ENCODE results near the gene PSME2. TPM values are rescaled to one million over a fixed set of nuclear protein-coding genes. Genes with fewer than 3 reads are reported as not detected.

PSME2 gene
- total RNA-seq, 1 experiment from 2014 or later: 126 TPM

DNA sequence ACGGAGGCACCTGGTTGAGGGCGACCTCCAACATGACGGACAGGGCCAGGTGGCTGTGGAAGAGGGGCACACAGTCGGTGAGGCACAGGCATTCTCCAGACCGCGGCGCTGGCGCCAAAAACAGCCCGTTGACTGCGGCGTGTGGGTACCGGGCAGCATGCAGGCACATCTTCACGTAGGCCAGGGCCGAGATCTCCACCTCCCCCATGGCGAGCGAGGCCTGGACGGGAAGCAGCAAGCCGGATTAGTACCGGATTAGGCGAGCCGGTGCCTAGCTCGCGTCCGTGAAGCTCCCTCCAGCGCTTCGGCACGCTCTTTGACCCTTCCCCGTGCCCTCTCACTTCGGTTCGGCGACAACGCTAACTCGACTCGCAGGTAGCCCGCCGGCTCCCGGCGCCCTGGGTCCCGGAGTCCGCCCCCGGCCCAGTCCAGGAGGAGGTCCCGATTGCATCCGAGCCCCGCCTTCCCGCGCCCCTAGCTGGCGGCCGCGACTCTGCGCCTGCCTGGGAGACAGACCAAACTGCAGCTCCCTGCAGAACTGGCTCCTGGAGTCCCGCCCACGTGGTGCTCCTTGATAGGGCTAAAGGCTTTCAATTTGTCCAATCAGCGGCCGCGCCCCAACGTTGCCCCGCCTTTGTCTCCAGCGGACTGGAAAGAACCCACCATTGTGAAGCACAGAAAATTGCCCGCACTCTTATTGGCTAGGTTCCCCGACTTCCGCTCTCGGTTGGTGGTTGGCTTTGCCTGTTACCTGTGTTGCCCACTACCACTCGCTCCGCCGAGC is 5.1 kb downstream of the PSME2 start, which contains the start of gene EMC9:
EMC9 (minus strand) TSS at position 495 of the 784 bp plus-strand sequence; CDS start at position 208, 287 bp downstream.
- no CpG with 5 or more reads among the region's 65 CpGs for WGBS (ENCODE audit: extremely low coverage, insufficient read length, low lambda C conversion rate)
- H3K23me2 ChIP-seq (ENCODE audit: insufficient read length, low read depth, low read length, poor library complexity, severe bottlenecking): peaks cover 11% of the 10 kb centered on the region
- peak within 1 kb of the TSS; percentile 46; the same call in 1 of the 2 replicates for H3K14ac ChIP-seq (ENCODE audit: insufficient read depth, low read length)
- no peaks in the 10 kb centered on the region for H3K9me3 ChIP-seq (ENCODE audit: control insufficient read depth, low read depth, low read length)
- H2BK120ac ChIP-seq (ENCODE audit: low read depth, low read length, poor library complexity, severe bottlenecking): no peak within 1 kb of the TSS
- H3K4ac ChIP-seq (ENCODE audit: low read depth, low read length): no peak within 1 kb of the TSS
- peaks cover 36 to 37% of the 10 kb centered on the region in 2 experiments for H3K4me1 Mint-ChIP-seq
- peak within 1 kb of the TSS; percentile 21 for H3K27ac ChIP-seq (ENCODE audit: insufficient read length, low read depth, low read length)
- H3K27me3 Mint-ChIP-seq (ENCODE audit: low read depth): no peaks in the 10 kb centered on the region
- no peak within 1 kb of the TSS for H4K91ac ChIP-seq (ENCODE audit: insufficient read length, low read depth, low read length)
- no peaks in the 10 kb centered on the region for H3K4me1 ChIP-seq (ENCODE audit: insufficient read depth, low read length)
- peak within 1 kb of the TSS; percentile 73 for H3K4me2 ChIP-seq (ENCODE audit: insufficient read depth, insufficient read length, low read length)
- peak within 1 kb of the TSS; percentile 98 to 100 for H3K4me3 Mint-ChIP-seq
- H2BK20ac ChIP-seq (ENCODE audit: low read depth, low read length, poor library complexity, severe bottlenecking): no peak within 1 kb of the TSS
- H3K9ac ChIP-seq (ENCODE audit: extremely low read depth, insufficient read length, low read length): peak within 1 kb of the TSS; percentile 66
- H3K9me3 Mint-ChIP-seq: no peaks in the 10 kb centered on the region
- no peak within 1 kb of the TSS for H2BK15ac ChIP-seq (ENCODE audit: low read depth, low read length)
- no peak within 1 kb of the TSS for H2AK5ac ChIP-seq (ENCODE audit: insufficient read length, low read length)
- no peak within 1 kb of the TSS for H4K8ac ChIP-seq (replicated peaks; ENCODE audit: insufficient read length, low read depth, low read length)
- no peak within 1 kb of the TSS for H3T11ph ChIP-seq (ENCODE audit: low read length)
- H3K79me2 ChIP-seq (ENCODE audit: insufficient read depth, low read length): peaks cover 3% of the 10 kb centered on the region; the same call in 1 of the 2 replicates
- peak within 1 kb of the TSS; percentile 46 for H3K18ac ChIP-seq (ENCODE audit: insufficient read length, low read depth, low read length)
- H3K27ac Mint-ChIP-seq: peak within 1 kb of the TSS; percentile 97 to 99 (median 98)
- H3K79me1 ChIP-seq (ENCODE audit: insufficient read depth, low read depth, low read length, poor library complexity, severe bottlenecking): peaks cover 2% of the 10 kb centered on the region
- TF ChIP-seq, protein P1, sequence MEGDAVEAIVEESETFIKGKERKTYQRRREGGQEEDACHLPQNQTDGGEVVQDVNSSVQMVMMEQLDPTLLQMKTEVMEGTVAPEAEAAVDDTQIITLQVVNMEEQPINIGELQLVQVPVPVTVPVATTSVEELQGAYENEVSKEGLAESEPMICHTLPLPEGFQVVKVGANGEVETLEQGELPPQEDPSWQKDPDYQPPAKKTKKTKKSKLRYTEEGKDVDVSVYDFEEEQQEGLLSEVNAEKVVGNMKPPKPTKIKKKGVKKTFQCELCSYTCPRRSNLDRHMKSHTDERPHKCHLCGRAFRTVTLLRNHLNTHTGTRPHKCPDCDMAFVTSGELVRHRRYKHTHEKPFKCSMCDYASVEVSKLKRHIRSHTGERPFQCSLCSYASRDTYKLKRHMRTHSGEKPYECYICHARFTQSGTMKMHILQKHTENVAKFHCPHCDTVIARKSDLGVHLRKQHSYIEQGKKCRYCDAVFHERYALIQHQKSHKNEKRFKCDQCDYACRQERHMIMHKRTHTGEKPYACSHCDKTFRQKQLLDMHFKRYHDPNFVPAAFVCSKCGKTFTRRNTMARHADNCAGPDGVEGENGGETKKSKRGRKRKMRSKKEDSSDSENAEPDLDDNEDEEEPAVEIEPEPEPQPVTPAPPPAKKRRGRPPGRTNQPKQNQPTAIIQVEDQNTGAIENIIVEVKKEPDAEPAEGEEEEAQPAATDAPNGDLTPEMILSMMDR (conservative IDR thresholded peaks at IDR 0.05): peak; percentile 50
- peaks cover 25 to 53% (median 51%) of the 10 kb centered on the region in 3 experiments for H3K36me3 Mint-ChIP-seq (ENCODE audit: insufficient read depth in 1 of 3, low read depth in 3 of 3)
- no peak within 1 kb of the TSS for H4K5ac ChIP-seq (ENCODE audit: insufficient read length, low read depth, low read length)
- no peak within 1 kb of the TSS for H3K56ac ChIP-seq (ENCODE audit: insufficient read length, low read depth, low read length)
- no peak within 1 kb of the TSS for H2AFZ ChIP-seq (ENCODE audit: low read length)
- no peak within 1 kb of the TSS for H2BK12ac ChIP-seq (ENCODE audit: insufficient read length, low read depth, low read length)
- peak; percentile 100 for DNase-seq
- no peaks in the 10 kb centered on the region for H3K27me3 ChIP-seq (ENCODE audit: insufficient read depth, low read length)
- H3K23ac ChIP-seq (ENCODE audit: insufficient read length, low read depth, low read length): no peak within 1 kb of the TSS
- H2BK5ac ChIP-seq (ENCODE audit: insufficient read length, low read length): no peak within 1 kb of the TSS
- H4K20me1 ChIP-seq (ENCODE audit: control insufficient read depth, insufficient read depth, insufficient read length): no peaks in the 10 kb centered on the region
